Activated CD8-positive, alpha-beta memory T cell treated with anti-CD3 and anti-CD28 coated beads for 1 hour (primary cell): ENCODE data around the gene CCDC83.
"Not testable (repeated sequence)": the region's sequence is repeated elsewhere in the genome, so short reads cannot be mapped to it uniquely, and the experiment has no call there.

Source experiments
- DNase-seq, 2 donors: peaks; one replicate each; pipeline ENCODE4 v3.0.0-alpha.2; 2020; ENCODE audit warnings: low read depth in 1 of 2; ENCODE audit errors: extremely low read depth in 1 of 2

The CCDC83 gene

GRCh38 chr11:85886089-85887056 is 31.2 kb downstream of the CCDC83 start:
- DNase-seq = no peak

- DNase-seq = no peak
Measured at GRCh38 chr11:85889108-85889507, 33.9 kb downstream of the CCDC83 start.

GRCh38 chr11:85889676-85890579 is 34.7 kb downstream of the CCDC83 start:
- no peak for DNase-seq

GRCh38 chr11:85893395-85893794 is 38.2 kb downstream of the CCDC83 start:
- DNase-seq = no peak

- no peak for DNase-seq
Measured at GRCh38 chr11:85896876-85897275, 41.7 kb downstream of the CCDC83 start.

- no peak for DNase-seq
Measured at GRCh38 chr11:85898456-85898855, 43.3 kb downstream of the CCDC83 start.

- DNase-seq = no peak
Measured at GRCh38 chr11:85902353-85902752, 47.2 kb downstream of the CCDC83 start.

GRCh38 chr11:85903406-85903805 is 48.2 kb downstream of the CCDC83 start:
- no peak for DNase-seq

- DNase-seq = no peak
Measured at GRCh38 chr11:85903811-85904210, 48.6 kb downstream of the CCDC83 start.

GRCh38 chr11:85912414-85912813 is 57.2 kb downstream of the CCDC83 start:
- no peak for DNase-seq

GRCh38 chr11:85913513-85913912 is 58.3 kb downstream of the CCDC83 start:
- no peak for DNase-seq

- DNase-seq = no peak
Measured at GRCh38 chr11:85914425-85914824, 59.2 kb downstream of the CCDC83 start.

- DNase-seq = no peak
Measured at GRCh38 chr11:85918910-85919794, 64.0 kb downstream of the CCDC83 start.

- DNase-seq = no peak
Measured at GRCh38 chr11:85922367-85922766, 67.2 kb downstream of the CCDC83 start.

- no peak for DNase-seq
Measured at GRCh38 chr11:85923455-85923854, 68.3 kb downstream of the CCDC83 start.

GRCh38 chr11:85926653-85927214 is 71.6 kb downstream of the CCDC83 start:
- DNase-seq = not testable (repeated sequence)

- DNase-seq = no peak
Measured at GRCh38 chr11:85930879-85931366, 75.7 kb downstream of the CCDC83 start.

- no peak for DNase-seq
Measured at GRCh38 chr11:85934596-85935169, 79.5 kb downstream of the CCDC83 start.

- no peak for DNase-seq
Measured at GRCh38 chr11:85935751-85936150, 80.6 kb downstream of the CCDC83 start.

- no peak for DNase-seq
Measured at GRCh38 chr11:85937835-85938234, 82.7 kb downstream of the CCDC83 start.
